Mucosa of descending colon (tissue), 3 donors: ENCODE data around the gene TCF4. TPM values are rescaled to one million over a fixed set of nuclear protein-coding genes. Genes with fewer than 3 reads are reported as not detected.
A peak's percentile ranks its signal among the peaks of the same experiment; 100 is the strongest.

Experiments
- ATAC-seq: fragments of 200-7000 bp; cut with Tn5 transposase; one replicate; pipeline ENCODE4 v1.9.1; 2020; ENCODE audit warnings: mild to moderate bottlenecking, moderate library complexity
- DNase-seq, 3 donors: peaks; one replicate each; pipeline ENCODE4 v3.0.0-alpha.2; 2020
- H3K36me3 ChIP-seq: fragments of 200-600 bp; one replicate; pipeline ENCODE4 v1.8.0; 2021; ENCODE audit warnings: low read depth, mild to moderate bottlenecking
- H3K4me1 ChIP-seq: fragments of 200-600 bp; one replicate; pipeline ENCODE4 v1.8.0; 2021; ENCODE audit warnings: low read depth, mild to moderate bottlenecking
- H3K4me3 ChIP-seq: fragments of 200-600 bp; one replicate; pipeline ENCODE4 v1.8.0; 2021; ENCODE audit warnings: mild to moderate bottlenecking
- H3K9me3 ChIP-seq: fragments of 200-600 bp; one replicate; pipeline ENCODE4 v1.8.0; 2021; ENCODE audit warnings: mild to moderate bottlenecking
- CTCF ChIP-seq: fragments of 200-600 bp; IDR thresholded peaks from one replicate; pipeline ENCODE4 v1.8.0; 2022; ENCODE audit warnings: antibody characterized with exemption, mild to moderate bottlenecking
- intact Hi-C, 2 donors: fragments of 100-400 bp; cut with DNase I in 1 of 2; cut with micrococcal nuclease in 1 of 2; formaldehyde crosslinking; loops; one replicate each; pipeline versions ENCODE4 v1.11.0 to v1.11.1; 2022; cut with DNase I, micrococcal nuclease
- total RNA-seq, 3 donors: library from RNA; stranded (reverse); fragmentation: NEBNext Ultra II Directional in 2 of 3; extraction: Animal tissue kit (Norgen Biotek cat#: 25700) in 2 of 3; gene quantifications; one replicate each; pipeline versions ENCODE4 v1.2.1 to v1.2.4, GENCODE V29; 2021 to 2023
- donor health status: DM: no; HTN: no; CAD: no; lungs with moderate emphysema.
- donor health status: DM: no; HTN: no; CAD: no.
- donor health status: DM: no; HTN: yes; CAD: no.

Gene TCF4
- total RNA-seq, 3 donors from 2014 or later, result 20.7 to 88.2 (median 24.6) TPM

DNA sequence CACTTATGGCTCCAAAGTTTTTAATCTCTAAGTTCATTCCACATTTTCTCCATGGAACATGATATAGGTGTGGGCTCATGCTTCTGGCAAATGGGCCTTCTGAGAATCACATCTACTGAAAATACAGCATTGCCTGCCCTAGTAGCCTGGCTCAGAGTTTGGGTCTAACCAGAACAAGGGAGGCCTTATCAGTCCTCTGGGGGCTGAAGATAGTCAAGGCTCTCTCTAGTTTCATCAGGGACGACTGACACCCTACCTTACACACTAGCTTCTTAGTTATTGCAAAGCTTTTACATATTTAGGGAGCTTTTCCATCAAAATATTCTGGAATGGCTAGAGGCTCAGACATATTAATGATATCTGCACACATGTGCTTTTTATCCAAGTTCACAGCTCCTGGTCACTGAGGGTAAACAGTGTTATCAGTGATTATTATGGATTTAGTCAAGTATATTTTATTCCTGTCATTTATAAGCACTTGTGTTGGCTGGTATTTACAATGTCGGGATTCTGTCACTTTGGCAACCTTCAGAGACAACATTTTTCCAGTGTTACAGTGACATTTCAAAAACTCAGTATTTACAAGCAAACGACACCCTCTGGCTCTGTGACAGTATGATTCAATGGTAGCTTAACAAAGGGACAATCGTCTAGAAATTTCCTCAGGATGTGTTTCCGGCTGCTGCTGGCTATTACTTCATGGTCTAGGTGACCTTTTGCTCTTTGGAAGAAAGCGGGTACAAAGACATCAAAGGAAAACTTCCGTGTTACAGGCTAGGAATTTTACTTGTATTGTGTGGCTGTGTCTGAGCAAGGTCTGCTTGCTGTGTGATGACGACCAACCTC is 200.6 kb downstream of the TCF4 start:
- ATAC-seq (no peak), DNase-seq (no peak)
- H3K4me1 ChIP-seq, result no peaks in the 10 kb centered on the region
- TF ChIP-seq CTCF, result no peak
- H3K9me3 ChIP-seq, result no peaks in the 10 kb centered on the region
- intact Hi-C loops, result no loop called here
- H3K4me3 ChIP-seq, result no peak overlapping the region
- no peaks in the 10 kb centered on the region for H3K36me3 ChIP-seq

- ATAC-seq (no peak), DNase-seq (no peak)
- no peak overlapping the region for H3K4me3 ChIP-seq
- no peaks in the 10 kb centered on the region for H3K36me3 ChIP-seq
- H3K4me1 ChIP-seq, result no peaks in the 10 kb centered on the region
- TF ChIP-seq CTCF, result no peak
- no peaks in the 10 kb centered on the region for H3K9me3 ChIP-seq
- intact Hi-C loops, result no loop called here
Observed at GRCh38 chr18:55386545-55386944, 201.4 kb downstream of the TCF4 start.

GRCh38 chr18:55385770-55386169 is 202.2 kb downstream of the TCF4 start:
- Histone ChIP-seq H3K36me3 (no peaks in the 10 kb centered on the region), H3K4me1 (no peaks in the 10 kb centered on the region), H3K4me3 (no peak overlapping the region), H3K9me3 (no peaks in the 10 kb centered on the region)
- no peak for TF ChIP-seq CTCF
- intact Hi-C loops, result no loop called here
- DNase-seq (no peak), ATAC-seq (no peak)

- DNase-seq, result peak in 1 of 3 donors; percentile 11
- Histone ChIP-seq H3K4me3 (no peak overlapping the region), H3K36me3 (no peaks in the 10 kb centered on the region), H3K9me3 (no peaks in the 10 kb centered on the region), H3K4me1 (no peaks in the 10 kb centered on the region)
- intact Hi-C loops, result no loop called here
- no peak for TF ChIP-seq CTCF
- no peak for ATAC-seq
Observed at GRCh38 chr18:55384551-55385275, 203.3 kb downstream of the TCF4 start.

DNA sequence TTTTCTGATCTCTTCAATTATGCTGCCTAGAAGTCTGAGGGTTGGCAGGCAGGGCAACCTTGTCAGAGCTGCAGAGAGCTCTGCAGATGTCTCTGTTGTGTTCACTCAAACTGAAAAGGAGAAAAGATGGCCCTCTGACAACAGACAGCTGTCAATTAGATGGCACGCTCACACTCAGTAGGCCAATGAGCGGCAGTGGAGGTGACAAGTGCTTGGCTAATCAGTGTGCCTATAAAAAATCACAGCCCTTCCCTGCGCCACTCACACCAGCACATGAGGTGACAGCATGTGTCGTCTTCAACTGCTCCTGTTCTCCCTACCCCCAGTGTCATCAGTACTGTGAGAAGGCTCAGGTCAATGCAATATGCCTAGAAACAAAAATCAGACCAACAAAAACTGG is 203.9 kb downstream of the TCF4 start:
- no peak for ATAC-seq
- no peak for DNase-seq
- intact Hi-C loops, result no loop called here
- Histone ChIP-seq H3K4me1 (no peaks in the 10 kb centered on the region), H3K9me3 (no peaks in the 10 kb centered on the region), H3K4me3 (no peak overlapping the region), H3K36me3 (no peaks in the 10 kb centered on the region)
- TF ChIP-seq CTCF, result no peak
